GM12892 (cell line): ENCODE data around the gene NOC4L.

Experiments
- POLR2A ChIP-seq: IDR thresholded peaks from 2 replicates; pipeline ENCODE4 v1.6.1; 2011; ENCODE audit warnings: low read depth, low read length, control low read depth
- POLR2AphosphoS5 ChIP-seq: IDR thresholded peaks from 2 replicates; pipeline ENCODE4 v1.6.1; 2011; ENCODE audit warnings: low read depth, low read length, control low read depth

- TF ChIP-seq POLR2A (no peak), POLR2AphosphoS5 (no peak)
These were observed 23.0 kb upstream of the NOC4L start for GRCh38 chr12:132121283-132121682.
